SK-N-SH (cell line): ENCODE measurements around the gene SIK2. TPM values are rescaled to one million over a fixed set of nuclear protein-coding genes. Genes with fewer than 3 reads are reported as not detected.

Experiments used
- CTCF ChIA-PET: fragments of 300-600, 350-600 bp; formaldehyde crosslinking; extraction: SDS; loops from one replicate; lab custom pipeline; 2021; lab: Yijun Ruan, JAX
- POLR2A ChIA-PET: fragments of 350-600 bp; sonication (Branson Sonifier 250); formaldehyde crosslinking; extraction: SDS; loops from one replicate; lab custom pipeline; 2020; ENCODE audit warnings: antibody characterized with exemption, inconsistent platforms; lab: Yijun Ruan, JAX
- DNase-seq: peaks from one replicate; pipeline ENCODE4 v3.0.0; 2012
- H2AFZ ChIP-seq: fragments of 200-600 bp; sonication (generic); 2 replicates; pipeline ENCODE4 v1.8.1; 2016; ENCODE audit warnings: antibody characterized with exemption, mild to moderate bottlenecking, low read depth
- H3F3A ChIP-seq: fragments of 200-600 bp; sonication (generic); replicated peaks from 2 replicates; pipeline ENCODE3; 2016; ENCODE audit warnings: antibody characterized with exemption, mild to moderate bottlenecking; ENCODE audit not compliant: insufficient read depth
- H3K27ac ChIP-seq, 2 experiments: fragments of 200-500 bp in 1 of 2; fragments of 200-600 bp in 1 of 2; sonication (Bioruptor generic) in 1 of 2; sonication (generic), shearing (Covaris generic) in 1 of 2; 2 replicates each; pipeline versions ENCODE4 v1.5.1 to v1.6.1; 2014 to 2016; ENCODE audit warnings: low read depth in 2 of 2, inconsistent platforms in 1 of 2, low read length in 1 of 2, mild to moderate bottlenecking in 1 of 2, mixed read lengths in 1 of 2
- H3K27me3 ChIP-seq: fragments of 200-600 bp; sonication (generic), shearing (Covaris generic); 2 replicates; pipeline ENCODE4 v1.6.1; 2016; ENCODE audit warnings: mixed run types; ENCODE audit not compliant: insufficient read depth
- H3K36me3 ChIP-seq, 2 experiments: fragments of 200-500 bp in 1 of 2; fragments of 200-600 bp in 1 of 2; sonication (Bioruptor generic) in 1 of 2; sonication (generic) in 1 of 2; replicated peaks in 1 of 2; 2 replicates each; pipeline versions ENCODE3 to v1.5.1; 2014 to 2016; ENCODE audit warnings: low read length in 1 of 2, mild to moderate bottlenecking in 1 of 2; ENCODE audit not compliant: insufficient read depth in 2 of 2, control insufficient read depth in 1 of 2
- H3K4me1 ChIP-seq, 2 experiments: fragments of 200-500 bp in 1 of 2; fragments of 200-600 bp in 1 of 2; sonication (Bioruptor generic) in 1 of 2; sonication (generic), shearing (Covaris generic) in 1 of 2; 2 replicates each; pipeline versions ENCODE4 v1.5.1 to v1.6.1; 2014 to 2016; ENCODE audit warnings: low read depth in 1 of 2, low read length in 1 of 2, mixed run types in 1 of 2; ENCODE audit not compliant: insufficient read depth in 2 of 2, control insufficient read depth in 1 of 2
- H3K4me2 ChIP-seq: fragments of 200-600 bp; sonication (generic), shearing (Covaris generic); 2 replicates; pipeline ENCODE4 v1.6.1; 2017; ENCODE audit warnings: mixed run types
- H3K4me3 ChIP-seq, 2 experiments: fragments of 200-500 bp in 1 of 2; fragments of 200-600 bp in 1 of 2; sonication (Bioruptor generic) in 1 of 2; sonication (generic), shearing (Covaris generic) in 1 of 2; 2 replicates each; pipeline versions ENCODE4 v1.5.1 to v1.8.1; 2014 to 2016; ENCODE audit warnings: low read depth in 2 of 2, inconsistent platforms in 1 of 2, low read length in 1 of 2, mild to moderate bottlenecking in 1 of 2, mixed read lengths in 1 of 2, moderate library complexity in 1 of 2
- H3K79me2 ChIP-seq: fragments of 200-600 bp; sonication (generic); 2 replicates; pipeline ENCODE4 v1.8.1; 2017; ENCODE audit warnings: mild to moderate bottlenecking; ENCODE audit not compliant: insufficient read depth
- H3K9ac ChIP-seq: fragments of 200-600 bp; sonication (generic); 2 replicates; pipeline ENCODE4 v1.6.1; 2017; ENCODE audit warnings: mixed run types
- H3K9me2 ChIP-seq: fragments of 200-600 bp; sonication (generic); 2 replicates; pipeline ENCODE4 v1.6.1; 2017; ENCODE audit warnings: mixed run types
- H3K9me3 ChIP-seq: fragments of 200-600 bp; sonication (generic); 2 replicates; pipeline ENCODE4 v1.6.1; 2017; ENCODE audit warnings: mixed run types, mild to moderate bottlenecking, moderate library complexity
- H4K20me1 ChIP-seq: fragments of 200-600 bp; sonication (generic); 2 replicates; pipeline ENCODE4 v1.6.1; 2017; ENCODE audit warnings: mild to moderate bottlenecking, mixed run types; ENCODE audit not compliant: insufficient read depth
- ELF1 ChIP-seq: IDR thresholded peaks from 2 replicates; pipeline ENCODE4 v1.4.0; 2012
- EP300 ChIP-seq, 2 experiments: IDR thresholded peaks; 2 replicates each; pipeline versions ENCODE4 v1.4.0 to v1.6.1; 2012; ENCODE audit warnings: borderline replicate concordance in 1 of 2, low read depth in 1 of 2, low read length in 1 of 2
- FOSL2 ChIP-seq: IDR thresholded peaks from 2 replicates; pipeline ENCODE4 v1.4.0; 2012; ENCODE audit warnings: low read depth, mild to moderate bottlenecking, moderate library complexity, borderline replicate concordance
- FOXM1 ChIP-seq: IDR thresholded peaks from 2 replicates; pipeline ENCODE4 v1.4.0; 2012; ENCODE audit warnings: low read depth, mild to moderate bottlenecking
- JUND ChIP-seq: IDR thresholded peaks from 2 replicates; pipeline ENCODE4 v1.4.0; 2012
- MEF2A ChIP-seq: IDR thresholded peaks from 2 replicates; pipeline ENCODE4 v1.4.0; 2012; ENCODE audit warnings: low read depth, borderline replicate concordance
- NFIC ChIP-seq: IDR thresholded peaks from 2 replicates; pipeline ENCODE4 v1.4.0; 2012; ENCODE audit warnings: borderline replicate concordance
- NRF1 ChIP-seq: IDR thresholded peaks from 2 replicates; pipeline ENCODE4 v1.6.1; 2012; ENCODE audit warnings: low read depth, mild to moderate bottlenecking, low read length
- POLR2AphosphoS5 ChIP-seq: IDR thresholded peaks from 2 replicates; pipeline ENCODE4 v1.6.1; 2012; ENCODE audit warnings: low read depth, low read length
- RAD21 ChIP-seq: IDR thresholded peaks from 2 replicates; pipeline ENCODE4 v1.6.1; 2012; ENCODE audit warnings: mild to moderate bottlenecking, low read length
- RCOR1 ChIP-seq: fragments of 150-350 bp; IDR thresholded peaks from 2 replicates; pipeline ENCODE4 v1.6.1; 2017; ENCODE audit warnings: antibody characterized with exemption, low read length
- SMC3 ChIP-seq: IDR thresholded peaks from 2 replicates; pipeline ENCODE4 v1.6.1; 2012; ENCODE audit warnings: low read depth, low read length, improper control_type of control experiment
- TCF12 ChIP-seq: IDR thresholded peaks from 2 replicates; pipeline ENCODE4 v1.4.0; 2012
- TEAD4 ChIP-seq: IDR thresholded peaks from 2 replicates; pipeline ENCODE4 v1.4.0; 2012; ENCODE audit warnings: mild to moderate bottlenecking, borderline replicate concordance; ENCODE audit not compliant: insufficient read depth
- YY1 ChIP-seq: IDR thresholded peaks from 2 replicates; pipeline ENCODE4 v1.4.0; 2012; ENCODE audit warnings: low read depth, mild to moderate bottlenecking
- WGBS: methylation state at CpG from one replicate; pipeline ENCODE4 v1.1.6; 2017; ENCODE audit warnings: low lambda C conversion rate; 5-methylcytosine and 5-hydroxymethylcytosine counted together
- polyA plus RNA-seq, 3 experiments: library from polyadenylated mRNA; depleted of rRNA; stranded (reverse); fragments of >200 nt; gene quantifications; 2 replicates each; pipeline ENCODE4 v1.2.3, GENCODE V29; 2012
- TF ChIP-seq, protein P1 (sequence below): fragments of 150-350 bp; IDR thresholded peaks from 2 replicates; pipeline ENCODE4 v1.6.1; 2016; ENCODE audit warnings: mild to moderate bottlenecking, low read depth, low read length
- TF ChIP-seq, protein P2 (sequence below): IDR thresholded peaks from 2 replicates; pipeline ENCODE4 v1.4.0; 2012; ENCODE audit warnings: low read depth, borderline replicate concordance
- TF ChIP-seq, protein P3 (sequence below): IDR thresholded peaks from 2 replicates; pipeline ENCODE4 v1.4.0; 2012; ENCODE audit warnings: low read depth
- TF ChIP-seq, protein P4 (sequence below): IDR thresholded peaks from 2 replicates; pipeline ENCODE4; 2012
- TF ChIP-seq, protein P5 (sequence below): fragments of 150-350 bp; IDR thresholded peaks from 2 replicates; pipeline ENCODE4 v1.6.1; 2017; ENCODE audit warnings: antibody characterized with exemption, low read length, low read depth, borderline replicate concordance

The SIK2 gene
- polyA plus RNA-seq, 1 of the 3 experiments (the other 2 are of a cell fraction): 8.9 TPM

DNA sequence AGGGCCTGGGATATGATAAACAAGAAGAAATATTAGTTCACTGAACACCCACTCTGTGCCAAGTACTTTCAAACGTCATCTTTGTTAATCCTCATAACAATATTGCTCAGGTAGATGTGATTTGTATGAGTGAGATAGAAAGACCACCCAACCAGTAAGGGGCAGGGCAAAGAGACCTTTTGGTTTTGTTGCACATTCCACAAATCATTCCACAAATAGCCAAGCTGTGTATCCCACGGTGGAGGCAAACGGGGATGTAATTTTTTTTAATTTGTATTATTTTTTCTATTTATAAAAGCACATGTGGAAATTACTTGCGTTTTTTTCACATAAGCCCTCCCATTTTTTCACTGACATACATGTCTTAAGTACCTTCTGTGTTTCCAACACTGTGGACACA lies 32.8 kb upstream of the SIK2 start (continued):
- TF ChIP-seq TEAD4 (no peak), RCOR1 (no peak)

DNA sequence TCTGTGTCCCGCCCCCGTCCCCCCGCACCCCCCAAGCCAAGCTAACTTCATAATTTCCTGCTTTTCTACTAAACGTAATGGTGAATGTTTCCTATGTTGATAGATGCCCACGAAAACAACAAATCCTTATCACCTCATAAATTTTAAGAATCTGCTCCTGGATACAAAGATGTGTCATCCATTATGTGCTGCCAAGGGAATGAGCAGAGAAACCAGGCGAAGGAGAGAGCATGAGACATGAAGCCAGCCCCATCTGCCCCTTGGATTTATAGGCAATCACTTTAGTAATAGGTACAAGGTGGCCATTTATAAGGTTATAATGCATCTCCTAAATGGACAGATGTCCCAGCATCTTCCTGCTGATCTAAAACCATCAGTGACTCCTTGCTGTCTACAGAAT lies 31.5 kb upstream of the SIK2 start:
- Histone ChIP-seq H2AFZ (no peak overlapping the region), H3K4me2 (no peak overlapping the region)
- CTCF ChIA-PET: interaction anchor here (1.4 to 1.6 kb wide), 2 partner anchors 16 to 31 kb away, joined by 5 to 8 read pairs; partner anchors contain the start of gene SIK2
- DNase-seq: no peak
- TF ChIP-seq YY1 (no peak), TCF12 (no peak), ELF1 (no peak), NRF1 (no peak)
- TF ChIP-seq, all 33 proteins: peak for 0
- POLR2A ChIA-PET: no interaction called here
- WGBS: 85% methylated on average over 6 of the region's 6 CpGs
- H3K79me2 ChIP-seq: no peaks in the 10 kb centered on the region
- no peaks in the 10 kb centered on the region for H4K20me1 ChIP-seq
- H3K4me1 ChIP-seq: peaks cover 3 to 19% of the 10 kb centered on the region in 2 experiments; a peak in 3 of 4 replicates
- H3K9me3 ChIP-seq: no peaks in the 10 kb centered on the region
- no peak overlapping the region for H3K4me3 ChIP-seq
- H3K36me3 ChIP-seq: no peaks in the 10 kb centered on the region
- no peak overlapping the region for H3K9ac ChIP-seq
- no peak overlapping the region for H3K27ac ChIP-seq
- H3K27me3 ChIP-seq: no peaks in the 10 kb centered on the region
- H3K9me2 ChIP-seq: no peaks in the 10 kb centered on the region
- H3F3A ChIP-seq: peaks cover 9% of the 10 kb centered on the region

DNA sequence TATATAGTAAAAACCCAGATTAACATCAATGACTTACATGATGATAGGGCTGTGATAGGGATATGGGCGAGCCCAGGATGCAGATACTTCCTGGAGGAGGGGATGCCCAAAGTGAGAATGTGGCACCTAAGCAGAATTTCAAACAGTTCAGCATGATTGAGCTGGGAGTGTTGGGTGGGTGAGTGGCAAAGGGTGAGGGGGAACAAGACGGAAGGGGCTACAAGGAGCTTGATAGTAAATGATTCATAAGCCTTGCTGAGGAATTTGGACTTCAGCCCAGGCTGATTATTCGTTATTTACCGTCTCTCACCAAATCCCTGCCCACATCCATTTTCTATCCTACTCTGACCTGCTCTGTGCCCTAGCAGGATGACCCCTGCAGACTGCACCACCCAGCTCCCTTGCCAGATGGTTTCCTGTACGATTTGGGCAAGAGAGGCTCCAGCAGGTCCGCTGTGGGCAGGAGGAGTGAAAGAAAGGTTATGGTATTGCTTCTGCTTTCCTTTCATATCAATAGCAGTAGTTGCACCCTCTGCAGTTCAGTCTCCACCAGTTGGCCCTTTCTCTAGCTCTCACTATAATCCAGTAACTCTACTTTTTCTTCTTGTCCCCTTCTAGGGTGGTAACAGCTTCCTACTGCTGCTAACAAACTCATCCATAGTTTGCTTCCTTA lies 30.3 kb upstream of the SIK2 start:
- CTCF ChIA-PET: interaction anchor here (1.0 to 3.0 kb wide), 4 partner anchors 14 to 205 kb away, joined by 3 to 12 read pairs (median 4); no protein-coding TSS in a partner anchor
- no peak overlapping the region for H3K9ac ChIP-seq
- POLR2A ChIA-PET: no interaction called here
- H3F3A ChIP-seq: peaks cover 3% of the 10 kb centered on the region
- 44% methylated on average over 6 of the region's 6 CpGs for WGBS
- peaks cover 3 to 19% of the 10 kb centered on the region in 2 experiments; a peak in 3 of 4 replicates for H3K4me1 ChIP-seq
- no peak overlapping the region for H3K4me3 ChIP-seq
- no peaks in the 10 kb centered on the region for H3K27me3 ChIP-seq
- H3K36me3 ChIP-seq: no peaks in the 10 kb centered on the region
- H3K27ac ChIP-seq: no peak overlapping the region
- H3K79me2 ChIP-seq: no peaks in the 10 kb centered on the region
- no peak for DNase-seq
- H3K4me2 ChIP-seq: peak overlapping the region; percentile 32; the same call in 1 of the 2 replicates
- H4K20me1 ChIP-seq: no peaks in the 10 kb centered on the region
- H3K9me3 ChIP-seq: no peaks in the 10 kb centered on the region
- peak overlapping the region; percentile 54; the same call in 1 of the 2 replicates for H2AFZ ChIP-seq
- TF ChIP-seq, protein P1, sequence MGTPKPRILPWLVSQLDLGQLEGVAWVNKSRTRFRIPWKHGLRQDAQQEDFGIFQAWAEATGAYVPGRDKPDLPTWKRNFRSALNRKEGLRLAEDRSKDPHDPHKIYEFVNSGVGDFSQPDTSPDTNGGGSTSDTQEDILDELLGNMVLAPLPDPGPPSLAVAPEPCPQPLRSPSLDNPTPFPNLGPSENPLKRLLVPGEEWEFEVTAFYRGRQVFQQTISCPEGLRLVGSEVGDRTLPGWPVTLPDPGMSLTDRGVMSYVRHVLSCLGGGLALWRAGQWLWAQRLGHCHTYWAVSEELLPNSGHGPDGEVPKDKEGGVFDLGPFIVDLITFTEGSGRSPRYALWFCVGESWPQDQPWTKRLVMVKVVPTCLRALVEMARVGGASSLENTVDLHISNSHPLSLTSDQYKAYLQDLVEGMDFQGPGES: no peak
- TF ChIP-seq EP300 (IDR thresholded peaks at IDR 0.05; ENCODE audit: borderline replicate concordance in 1 of 2, low read depth in 1 of 2, low read length in 1 of 2) (peak in 1 of 2 experiments; percentile 10; a peak in 1 of 4 replicates), FOSL2 (peak; percentile 39; the same call in 1 of the 2 replicates), JUND (no peak; the same call in 1 of the 2 replicates), RAD21 (no peak), SMC3 (no peak), MEF2A (no peak), POLR2AphosphoS5 (no peak), NRF1 (no peak), FOXM1 (no peak), NFIC (peak; percentile 76), TCF12 (peak; percentile 45; the same call in 1 of the 2 replicates)
- TF ChIP-seq, protein P2, sequence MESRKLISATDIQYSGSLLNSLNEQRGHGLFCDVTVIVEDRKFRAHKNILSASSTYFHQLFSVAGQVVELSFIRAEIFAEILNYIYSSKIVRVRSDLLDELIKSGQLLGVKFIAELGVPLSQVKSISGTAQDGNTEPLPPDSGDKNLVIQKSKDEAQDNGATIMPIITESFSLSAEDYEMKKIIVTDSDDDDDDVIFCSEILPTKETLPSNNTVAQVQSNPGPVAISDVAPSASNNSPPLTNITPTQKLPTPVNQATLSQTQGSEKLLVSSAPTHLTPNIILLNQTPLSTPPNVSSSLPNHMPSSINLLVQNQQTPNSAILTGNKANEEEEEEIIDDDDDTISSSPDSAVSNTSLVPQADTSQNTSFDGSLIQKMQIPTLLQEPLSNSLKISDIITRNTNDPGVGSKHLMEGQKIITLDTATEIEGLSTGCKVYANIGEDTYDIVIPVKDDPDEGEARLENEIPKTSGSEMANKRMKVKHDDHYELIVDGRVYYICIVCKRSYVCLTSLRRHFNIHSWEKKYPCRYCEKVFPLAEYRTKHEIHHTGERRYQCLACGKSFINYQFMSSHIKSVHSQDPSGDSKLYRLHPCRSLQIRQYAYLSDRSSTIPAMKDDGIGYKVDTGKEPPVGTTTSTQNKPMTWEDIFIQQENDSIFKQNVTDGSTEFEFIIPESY: no peak
- TF ChIP-seq, protein P3, sequence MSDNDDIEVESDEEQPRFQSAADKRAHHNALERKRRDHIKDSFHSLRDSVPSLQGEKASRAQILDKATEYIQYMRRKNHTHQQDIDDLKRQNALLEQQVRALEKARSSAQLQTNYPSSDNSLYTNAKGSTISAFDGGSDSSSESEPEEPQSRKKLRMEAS: 0 out of 2 replicates have a peak, but pooled peaks have one; percentile 19
- TF ChIP-seq, protein P4, sequence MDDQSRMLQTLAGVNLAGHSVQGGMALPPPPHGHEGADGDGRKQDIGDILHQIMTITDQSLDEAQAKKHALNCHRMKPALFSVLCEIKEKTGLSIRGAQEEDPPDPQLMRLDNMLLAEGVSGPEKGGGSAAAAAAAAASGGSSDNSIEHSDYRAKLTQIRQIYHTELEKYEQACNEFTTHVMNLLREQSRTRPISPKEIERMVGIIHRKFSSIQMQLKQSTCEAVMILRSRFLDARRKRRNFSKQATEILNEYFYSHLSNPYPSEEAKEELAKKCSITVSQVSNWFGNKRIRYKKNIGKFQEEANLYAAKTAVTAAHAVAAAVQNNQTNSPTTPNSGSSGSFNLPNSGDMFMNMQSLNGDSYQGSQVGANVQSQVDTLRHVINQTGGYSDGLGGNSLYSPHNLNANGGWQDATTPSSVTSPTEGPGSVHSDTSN: peak; percentile 27
- TF ChIP-seq, protein P5, sequence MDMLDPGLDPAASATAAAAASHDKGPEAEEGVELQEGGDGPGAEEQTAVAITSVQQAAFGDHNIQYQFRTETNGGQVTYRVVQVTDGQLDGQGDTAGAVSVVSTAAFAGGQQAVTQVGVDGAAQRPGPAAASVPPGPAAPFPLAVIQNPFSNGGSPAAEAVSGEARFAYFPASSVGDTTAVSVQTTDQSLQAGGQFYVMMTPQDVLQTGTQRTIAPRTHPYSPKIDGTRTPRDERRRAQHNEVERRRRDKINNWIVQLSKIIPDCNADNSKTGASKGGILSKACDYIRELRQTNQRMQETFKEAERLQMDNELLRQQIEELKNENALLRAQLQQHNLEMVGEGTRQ: no peak
- H3K9me2 ChIP-seq: no peaks in the 10 kb centered on the region
